Transverse colon (tissue), 4 donors: ENCODE measurements around the gene TRPC6. TPM values are rescaled to one million over a fixed set of nuclear protein-coding genes. Genes with fewer than 3 reads are reported as not detected.
A peak's percentile ranks its signal among the peaks of the same experiment; 100 is the strongest.

Experiments used
- DNase-seq: peaks from one replicate; pipeline ENCODE4 v3.0.0-alpha.2; 2019
- H3K27ac ChIP-seq, 4 donors: fragments of 200-600 bp; sonication (generic); 2 replicates each; pipeline ENCODE4 v1.5.1; 2016 to 2018; ENCODE audit warnings: inconsistent platforms in 4 of 4
- H3K27me3 ChIP-seq: fragments of 200-600 bp; sonication (generic); 2 replicates; pipeline ENCODE4 v1.5.1; 2017; ENCODE audit warnings: inconsistent platforms
- H3K36me3 ChIP-seq, 4 donors: fragments of 200-600 bp; sonication (generic); 2 replicates each; pipeline ENCODE4 v1.5.1; 2017 to 2019; ENCODE audit warnings: inconsistent platforms in 4 of 4
- H3K4me1 ChIP-seq, 4 donors: fragments of 200-600 bp; sonication (generic); 2 replicates each; pipeline ENCODE4 v1.5.1; 2017 to 2020; ENCODE audit warnings: inconsistent platforms in 4 of 4
- H3K4me3 ChIP-seq, 4 donors: fragments of 200-600 bp; sonication (generic); 1 replicate in 1 of 4; 2 replicates in 3 of 4; pipeline versions ENCODE4 v1.5.1 to v1.6.1; 2017 to 2019; ENCODE audit warnings: inconsistent platforms in 4 of 4
- H3K9me3 ChIP-seq, 2 donors: fragments of 200-600 bp; sonication (generic); 2 replicates each; pipeline ENCODE4 v1.5.1; 2017 to 2019; ENCODE audit warnings: inconsistent platforms in 2 of 2
- CTCF ChIP-seq, 5 experiments: fragments of 200-600 bp in 3 of 5; fragments of 450-650 bp in 2 of 5; sonication (generic) in 3 of 5; IDR thresholded peaks; 1 replicate in 2 of 5; 2 replicates in 3 of 5; pipeline ENCODE4 v1.5.1; 2016 to 2017; ENCODE audit warnings: antibody characterized with exemption in 5 of 5, inconsistent platforms in 3 of 5, mild to moderate bottlenecking in 2 of 5, moderate library complexity in 1 of 5
- EP300 ChIP-seq: sonication (generic); formaldehyde crosslinking; IDR thresholded peaks from one replicate; pipeline ENCODE4 v1.6.1; 2017; ENCODE audit warnings: antibody characterized with exemption, low read depth
- POLR2A ChIP-seq: fragments of 450-650 bp; IDR thresholded peaks from one replicate; pipeline ENCODE4 v1.6.1; 2016; ENCODE audit warnings: antibody characterized with exemption, mild to moderate bottlenecking, moderate library complexity
- POLR2AphosphoS5 ChIP-seq, 3 donors: sonication (generic); formaldehyde crosslinking; IDR thresholded peaks; one replicate each; pipeline ENCODE4 v1.6.1; 2016; ENCODE audit warnings: antibody characterized with exemption in 3 of 3
- WGBS, 2 donors: methylation state at CpG; one replicate each; pipeline ENCODE4 v1.1.5; 2018; ENCODE audit warnings: low coverage in 1 of 2; 5-methylcytosine and 5-hydroxymethylcytosine counted together
- in situ Hi-C, 4 donors: fragments of 200-750 bp; cut with MboI; loops; one replicate each; pipeline versions ENCODE4 v1.15.0 to v1.15.1; 2017; ENCODE audit warnings: low sequenced_read_pairs in 3 of 4, low pct_ligation_motif_present in 1 of 4, low pct_unique_long_range_greater_than_20kb in 1 of 4
- intact Hi-C: fragments of 100-400 bp; cut with DNase I; formaldehyde crosslinking; loops from one replicate; pipeline ENCODE4 v1.15.1; 2023; ENCODE audit warnings: low total_unique reads
- total RNA-seq, 4 donors: library from RNA; depleted of rRNA; stranded (reverse); fragments of >200 nt; gene quantifications; one replicate each; pipeline ENCODE4 v1.1.0, GENCODE V29; 2016

The TRPC6 gene
- total RNA-seq, 4 donors from 2014 or later: 1.4 to 15.9 (median 3.1) TPM; not detected in 1

GRCh38 chr11:101459020-101459419 lies 124.8 kb downstream of the TRPC6 start:
- no peaks in the 10 kb centered on the region for H3K9me3 ChIP-seq
- intact Hi-C loops: no loop called here

DNA sequence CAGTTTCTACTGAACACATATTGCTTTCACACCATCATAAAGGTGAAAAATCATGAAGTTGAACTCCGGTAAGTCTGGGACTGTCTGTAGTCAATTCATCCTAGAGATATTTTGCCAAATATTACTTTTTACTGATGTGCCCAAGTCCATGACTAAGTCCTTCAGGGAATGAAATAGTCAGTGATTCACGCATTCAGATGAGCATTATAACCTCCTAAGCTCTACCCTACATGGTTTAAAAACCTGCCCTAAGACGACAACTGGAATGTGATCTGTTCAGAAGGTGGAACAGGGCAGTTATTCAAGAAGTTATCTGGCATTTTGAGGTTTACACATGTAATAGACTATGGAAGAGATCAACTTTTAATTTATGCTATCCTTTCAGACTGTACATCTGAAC lies 125.6 kb downstream of the TRPC6 start:
- TF ChIP-seq CTCF (IDR thresholded peaks at IDR 0.05) (no peak), EP300 (no peak), POLR2A (no peak), POLR2AphosphoS5 (IDR thresholded peaks at IDR 0.05) (no peak)
- Histone ChIP-seq H3K9me3 (no peaks in the 10 kb centered on the region), H3K4me1 (no peaks in the 10 kb centered on the region), H3K27me3 (no peaks in the 10 kb centered on the region), H3K36me3 (no peaks in the 10 kb centered on the region), H3K27ac (no peak overlapping the region), H3K4me3 (no peak overlapping the region)
- 81 to 87% methylated on average over 3 of the region's 3 CpGs for WGBS, 2 donors
- no peak for DNase-seq
- intact Hi-C loops (no loop called here), in situ Hi-C loops (loop anchor here in 2 of 4 donors (25.0 kb wide), 2 partner anchors 379 to 554 kb away; no protein-coding TSS in a partner anchor)

More at GRCh38 chr11:101459020-101459419, 124.8 kb downstream of the TRPC6 start:
- Histone ChIP-seq H3K27me3 (no peaks in the 10 kb centered on the region), H3K4me3 (no peak overlapping the region), H3K36me3 (no peaks in the 10 kb centered on the region), H3K27ac (no peak overlapping the region), H3K4me1 (no peaks in the 10 kb centered on the region)
- 90 to 91% methylated on average over 5 of the region's 5 CpGs for WGBS, 2 donors
- TF ChIP-seq POLR2AphosphoS5 (IDR thresholded peaks at IDR 0.05) (no peak), CTCF (IDR thresholded peaks at IDR 0.05) (no peak), POLR2A (no peak), EP300 (no peak)
- in situ Hi-C loops: loop anchor here in 2 of 4 donors (25.0 kb wide), 2 partner anchors 378 to 553 kb away; no protein-coding TSS in a partner anchor
- no peak for DNase-seq

DNA sequence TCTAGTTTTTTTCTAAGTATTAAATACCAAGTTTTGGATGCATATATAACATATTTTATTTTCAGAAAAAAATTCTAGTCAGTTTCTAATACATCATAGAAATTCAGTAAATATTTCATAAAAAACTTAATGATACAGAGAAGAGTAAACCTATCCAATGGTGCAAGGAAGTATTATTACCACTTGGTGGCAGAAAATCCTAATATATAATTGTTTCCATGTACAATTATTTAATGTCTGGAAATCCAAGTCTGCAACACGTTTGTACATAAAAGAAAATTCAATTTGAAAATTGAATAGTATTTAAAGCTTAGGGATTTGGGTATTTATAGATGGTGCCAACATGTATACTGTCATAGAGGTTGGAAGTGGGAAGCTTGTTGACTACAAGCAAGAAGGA lies 127.0 kb downstream of the TRPC6 start:
- TF ChIP-seq CTCF (IDR thresholded peaks at IDR 0.05) (peak; percentile 22 to 42 (median 36)), POLR2A (no peak), EP300 (no peak), POLR2AphosphoS5 (IDR thresholded peaks at IDR 0.05) (no peak)
- no peak for DNase-seq
- intact Hi-C loops: no loop called here
- Histone ChIP-seq H3K9me3 (no peaks in the 10 kb centered on the region), H3K27ac (no peak overlapping the region), H3K27me3 (no peaks in the 10 kb centered on the region), H3K4me1 (no peaks in the 10 kb centered on the region), H3K36me3 (no peaks in the 10 kb centered on the region), H3K4me3 (no peak overlapping the region)
- 0 to 2% methylated on average over 1 of the region's 1 CpG for WGBS, 2 donors
- in situ Hi-C loops: loop anchor here in 2 of 4 donors (25.0 kb wide), 2 partner anchors 380 to 555 kb away; no protein-coding TSS in a partner anchor

DNA sequence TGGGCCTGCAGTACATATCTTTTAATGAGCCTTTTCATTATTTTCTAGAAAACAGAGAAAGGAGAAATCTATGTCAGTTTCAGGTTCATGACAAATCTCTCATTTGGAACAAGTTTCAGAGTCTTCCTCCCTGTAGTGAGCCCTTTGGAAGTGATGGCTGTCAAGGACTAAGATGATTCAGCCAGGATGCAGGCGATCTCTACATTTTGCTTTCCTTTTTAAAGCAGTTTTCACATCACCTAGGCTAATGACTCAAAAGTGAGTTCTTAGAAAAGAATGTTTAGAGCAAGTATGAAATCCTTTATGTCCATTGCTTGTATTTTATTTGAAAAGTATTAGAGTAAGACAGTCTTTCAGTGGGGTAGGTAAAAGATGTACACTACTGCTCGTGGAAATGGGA lies 130.1 kb downstream of the TRPC6 start:
- Histone ChIP-seq H3K36me3 (no peaks in the 10 kb centered on the region), H3K27ac (no peak overlapping the region), H3K9me3 (no peaks in the 10 kb centered on the region), H3K27me3 (no peaks in the 10 kb centered on the region), H3K4me3 (no peak overlapping the region), H3K4me1 (no peaks in the 10 kb centered on the region)
- in situ Hi-C loops: loop anchor here in 2 of 4 donors (25.0 kb wide), 2 partner anchors 384 to 559 kb away; no protein-coding TSS in a partner anchor
- DNase-seq: no peak
- whole genome bisulfite sequencing, 2 donors: 70 to 82% methylated on average over 2 of the region's 2 CpGs
- intact Hi-C loops: no loop called here
- no peak for TF ChIP-seq CTCF (IDR thresholded peaks at IDR 0.05)
- TF ChIP-seq POLR2A: no peak
- no peak for TF ChIP-seq POLR2AphosphoS5 (IDR thresholded peaks at IDR 0.05)
- no peak for TF ChIP-seq EP300
